Thoracic aorta (tissue), 2 donors: ENCODE data around the gene NDFIP2. TPM values are rescaled to one million over a fixed set of nuclear protein-coding genes. Genes with fewer than 3 reads are reported as not detected.

ENCODE experiments used
- ATAC-seq: fragments of 150-250 bp; one replicate; pipeline ENCODE4 v1.8.0; 2017; ENCODE audit warnings: low read depth; ENCODE audit not compliant: insufficient number of reproducible peaks, low FRiP score
- DNase-seq: peaks from one replicate; pipeline ENCODE4 v3.0.0-alpha.2; 2020; ENCODE audit warnings: low spot score
- H3K27ac ChIP-seq, 2 donors: fragments of 200-600 bp; sonication (generic); 1 replicate in 1 of 2; 2 replicates in 1 of 2; pipeline ENCODE4 v1.5.1; 2016; ENCODE audit warnings: mild to moderate bottlenecking in 2 of 2, moderate library complexity in 2 of 2
- H3K27me3 ChIP-seq: fragments of 200-600 bp; sonication (generic); replicated peaks from 2 replicates; pipeline ENCODE4 v1.6.0; 2016; ENCODE audit warnings: mild to moderate bottlenecking; ENCODE audit not compliant: insufficient read depth
- H3K36me3 ChIP-seq: fragments of 200-600 bp; sonication (generic); one replicate; pipeline ENCODE4 v1.5.1; 2016
- H3K4me1 ChIP-seq, 2 donors: fragments of 200-600 bp; sonication (generic); 1 replicate in 1 of 2; 2 replicates in 1 of 2; pipeline versions ENCODE4 v1.5.1 to v1.6.0; 2016; ENCODE audit warnings: low read depth in 2 of 2, mild to moderate bottlenecking in 1 of 2; ENCODE audit not compliant: control insufficient read depth in 1 of 2
- H3K4me3 ChIP-seq: fragments of 200-600 bp; sonication (generic); 2 replicates; pipeline ENCODE4 v1.5.1; 2016; ENCODE audit warnings: mild to moderate bottlenecking
- H3K9me3 ChIP-seq: fragments of 200-600 bp; sonication (generic); 2 replicates; pipeline ENCODE4 v1.5.1; 2016
- total RNA-seq, 2 donors: library from RNA; depleted of rRNA; stranded (reverse); fragments of >200 nt; gene quantifications; one replicate each; pipeline versions ENCODE4 v1.1.0 to v1.2.3, GENCODE V29; 2016
- TF ChIP-seq, protein P1 (sequence below): fragments of 200-600 bp; sonication (generic); IDR thresholded peaks from one replicate; pipeline ENCODE4 v1.5.1; 2019; ENCODE audit warnings: antibody characterized with exemption

The NDFIP2 gene
- total RNA-seq, 2 donors from 2014 or later, result 9.7 to 12.0 TPM

DNA sequence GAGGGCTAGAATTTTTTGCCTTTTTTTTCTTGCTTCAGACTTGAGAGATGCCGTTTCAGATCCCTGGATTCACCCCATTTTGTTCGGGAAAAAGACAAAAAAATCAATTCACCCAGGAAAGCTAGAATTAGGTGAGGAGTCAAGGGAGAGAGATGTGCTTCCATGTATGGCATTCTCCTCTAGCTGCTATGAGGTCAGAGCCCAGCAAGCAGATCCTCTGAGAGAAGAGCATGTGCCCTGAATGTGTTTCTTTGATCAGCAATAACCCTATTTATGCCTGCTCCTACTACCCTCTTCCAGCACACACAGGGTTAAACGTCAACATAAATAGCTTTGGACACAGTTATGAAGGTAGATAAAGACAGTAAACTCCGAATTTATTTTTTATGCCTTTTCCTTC lies 53.6 kb downstream of the NDFIP2 start:
- no peaks in the 10 kb centered on the region for H3K36me3 ChIP-seq
- no peaks in the 10 kb centered on the region for H3K27me3 ChIP-seq
- ATAC-seq (no peak), DNase-seq (no peak)
- H3K9me3 ChIP-seq, result no peaks in the 10 kb centered on the region
- peaks cover 3 to 9% of the 10 kb centered on the region in 2 donors for H3K4me1 ChIP-seq
- H3K4me3 ChIP-seq, result no peak overlapping the region
- H3K27ac ChIP-seq, result no peak overlapping the region
- TF ChIP-seq, protein P1, sequence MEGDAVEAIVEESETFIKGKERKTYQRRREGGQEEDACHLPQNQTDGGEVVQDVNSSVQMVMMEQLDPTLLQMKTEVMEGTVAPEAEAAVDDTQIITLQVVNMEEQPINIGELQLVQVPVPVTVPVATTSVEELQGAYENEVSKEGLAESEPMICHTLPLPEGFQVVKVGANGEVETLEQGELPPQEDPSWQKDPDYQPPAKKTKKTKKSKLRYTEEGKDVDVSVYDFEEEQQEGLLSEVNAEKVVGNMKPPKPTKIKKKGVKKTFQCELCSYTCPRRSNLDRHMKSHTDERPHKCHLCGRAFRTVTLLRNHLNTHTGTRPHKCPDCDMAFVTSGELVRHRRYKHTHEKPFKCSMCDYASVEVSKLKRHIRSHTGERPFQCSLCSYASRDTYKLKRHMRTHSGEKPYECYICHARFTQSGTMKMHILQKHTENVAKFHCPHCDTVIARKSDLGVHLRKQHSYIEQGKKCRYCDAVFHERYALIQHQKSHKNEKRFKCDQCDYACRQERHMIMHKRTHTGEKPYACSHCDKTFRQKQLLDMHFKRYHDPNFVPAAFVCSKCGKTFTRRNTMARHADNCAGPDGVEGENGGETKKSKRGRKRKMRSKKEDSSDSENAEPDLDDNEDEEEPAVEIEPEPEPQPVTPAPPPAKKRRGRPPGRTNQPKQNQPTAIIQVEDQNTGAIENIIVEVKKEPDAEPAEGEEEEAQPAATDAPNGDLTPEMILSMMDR, result no peak

DNA sequence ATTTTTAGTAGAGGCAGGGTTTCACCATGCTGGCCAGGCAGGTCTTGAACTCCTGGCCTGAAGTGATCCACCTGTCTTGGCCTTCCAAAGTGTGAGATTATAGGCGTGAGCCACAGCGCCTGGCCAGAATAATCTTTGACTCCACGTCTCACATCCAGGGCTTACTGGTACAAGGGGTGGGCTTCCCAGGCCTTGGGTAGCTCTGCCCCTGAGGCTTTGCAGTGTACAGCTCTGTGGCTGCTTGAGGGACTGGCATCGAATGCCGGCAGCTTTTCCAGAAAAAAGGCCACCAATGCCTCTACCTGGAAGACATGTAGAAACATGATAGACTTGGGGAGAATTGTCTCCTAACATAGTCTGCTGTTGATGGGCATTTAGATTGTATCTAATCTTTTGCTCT lies 57.8 kb downstream of the NDFIP2 start:
- no peak for DNase-seq
- Histone ChIP-seq H3K27me3 (no peaks in the 10 kb centered on the region), H3K4me1 (peaks cover 3 to 9% of the 10 kb centered on the region in 2 donors), H3K27ac (no peak overlapping the region), H3K9me3 (no peaks in the 10 kb centered on the region), H3K36me3 (no peaks in the 10 kb centered on the region), H3K4me3 (no peak overlapping the region)
- TF ChIP-seq, protein P1, result no peak
- ATAC-seq, result no peak

DNA sequence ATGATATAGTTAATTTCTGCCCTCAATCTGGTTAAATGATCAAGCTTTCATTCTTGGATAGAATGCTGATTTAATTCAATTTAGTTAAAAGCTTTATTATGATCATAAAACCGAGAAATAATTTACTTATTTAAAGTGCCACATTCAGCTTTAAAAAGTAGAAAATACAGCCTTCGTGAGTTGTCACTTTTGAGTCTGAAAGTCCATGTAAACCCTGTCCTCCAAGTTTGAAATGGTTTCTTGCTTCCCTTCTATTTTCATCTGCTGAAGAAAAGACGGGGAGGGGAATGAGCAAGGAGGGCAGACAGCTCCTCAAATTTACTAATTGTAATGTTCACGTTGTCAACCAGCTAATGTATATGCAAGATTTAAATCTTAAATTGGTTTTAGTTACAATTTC lies 59.5 kb downstream of the NDFIP2 start:
- DNase-seq (no peak), ATAC-seq (no peak)
- Histone ChIP-seq H3K4me3 (no peak overlapping the region), H3K27me3 (no peaks in the 10 kb centered on the region), H3K9me3 (no peaks in the 10 kb centered on the region), H3K36me3 (no peaks in the 10 kb centered on the region), H3K4me1 (no peaks in the 10 kb centered on the region), H3K27ac (no peak overlapping the region)
- TF ChIP-seq, protein P1, result no peak

DNA sequence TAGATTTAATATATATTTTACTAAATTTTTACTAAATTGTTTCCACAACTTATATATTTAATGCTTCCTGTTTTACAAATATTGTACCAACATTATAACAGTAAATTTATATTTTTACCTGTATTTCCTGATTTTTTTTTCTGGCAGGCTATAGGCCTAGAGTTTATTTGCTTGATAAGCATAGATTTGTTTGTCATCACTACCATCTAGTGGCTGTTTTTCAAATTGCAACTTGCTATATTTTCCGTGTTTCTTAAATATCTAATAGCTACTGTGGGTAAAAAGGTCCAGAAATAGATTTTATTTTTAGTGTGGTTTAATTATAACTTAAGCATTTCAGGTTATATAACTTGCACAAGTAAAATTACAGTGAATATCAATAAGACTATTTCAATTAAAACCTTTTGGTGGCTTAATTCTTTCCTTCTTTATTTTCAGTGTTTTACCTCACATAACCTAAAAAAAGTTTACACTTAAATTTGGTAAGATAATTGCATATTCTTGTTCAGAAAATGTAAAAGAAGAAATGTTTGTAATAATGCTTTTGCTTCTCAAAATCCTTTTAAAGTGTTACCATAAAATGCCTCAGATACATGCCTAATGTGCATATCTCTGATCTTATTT lies 60.6 kb downstream of the NDFIP2 start:
- no peak for ATAC-seq
- Histone ChIP-seq H3K4me3 (no peak overlapping the region), H3K36me3 (no peaks in the 10 kb centered on the region), H3K27ac (no peak overlapping the region), H3K27me3 (no peaks in the 10 kb centered on the region), H3K9me3 (no peaks in the 10 kb centered on the region), H3K4me1 (no peaks in the 10 kb centered on the region)
- TF ChIP-seq, protein P1, result peak; percentile 85
- DNase-seq, result no peak

DNA sequence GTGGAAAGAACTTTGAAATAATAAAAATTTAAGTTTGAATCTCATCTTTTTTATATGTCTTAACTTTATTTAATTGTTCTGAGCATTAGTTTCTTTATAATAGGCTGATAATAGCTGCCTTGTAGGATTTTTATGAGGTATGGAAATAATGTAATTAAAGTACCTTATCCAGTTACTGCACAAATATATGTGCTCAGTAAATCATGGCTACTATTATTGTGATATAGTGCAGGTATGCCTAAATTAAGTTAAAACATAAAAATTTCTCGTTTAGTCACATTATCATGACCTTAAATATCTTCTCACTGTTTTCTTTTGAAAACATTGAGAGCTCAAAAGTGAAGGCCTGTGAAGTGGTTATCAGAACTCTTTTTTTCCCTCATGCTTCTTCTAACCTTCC lies 62.9 kb downstream of the NDFIP2 start:
- no peak for DNase-seq
- no peak for ATAC-seq
- no peaks in the 10 kb centered on the region for H3K4me1 ChIP-seq
- H3K9me3 ChIP-seq, result no peaks in the 10 kb centered on the region
- H3K36me3 ChIP-seq, result no peaks in the 10 kb centered on the region
- no peak overlapping the region for H3K4me3 ChIP-seq
- H3K27me3 ChIP-seq, result no peaks in the 10 kb centered on the region
- no peak overlapping the region for H3K27ac ChIP-seq
- TF ChIP-seq, protein P1, result no peak
